ENCODE measurements around the gene MSH5. TPM values are rescaled to one million over a fixed set of nuclear protein-coding genes. Genes with fewer than 3 reads are reported as not detected.

MSH5 gene
- total and polyA plus RNA-seq, 9 of the 15 experiments (the other 6 are each of a cell fraction or from before 2014, with no cell fraction given): 12.5 to 104 (median 46.6) TPM

- TF ChIP-seq ZNF644 (tag; IDR thresholded peaks at IDR 0.05; ENCODE audit: low read depth): 0 out of 2 replicates have a peak, but pooled peaks have one; percentile 17
- TF ChIP-seq ZNF586 (CRISPR knock-in tag; conservative IDR thresholded peaks at IDR 0.05): no peak
- no peak for TF ChIP-seq NR3C1 (CRISPR knock-in tag; IDR thresholded peaks at IDR 0.05)
- TF ChIP-seq SIX5 (IDR thresholded peaks at IDR 0.05; ENCODE audit: borderline replicate concordance in 1 of 2, insufficient read depth in 1 of 2, low read depth in 1 of 2, low read length in 2 of 2): no peak
- TF ChIP-seq FOXA3 (CRISPR knock-in tag; conservative IDR thresholded peaks at IDR 0.05 in 1 of 2, IDR thresholded peaks at IDR 0.05 in 1 of 2): 0 out of 4 replicates have a peak, but pooled peaks of 1 of the 2 experiments have one; percentile 34
- TF ChIP-seq ATF7 (IDR thresholded peaks at IDR 0.05): peak; percentile 89
- peak; percentile 35 for TF ChIP-seq DMBX1 (CRISPR knock-in tag; IDR thresholded peaks at IDR 0.05; ENCODE audit: borderline replicate concordance)
- TF ChIP-seq MTA2 (IDR thresholded peaks at IDR 0.05; ENCODE audit: low read depth): peak; percentile 73; the same call in 1 of the 2 replicates
- peak; percentile 99 for TF ChIP-seq SMARCC2 (IDR thresholded peaks at IDR 0.05; ENCODE audit: low read depth)
- TF ChIP-seq ZNF224 (CRISPR knock-in tag; IDR thresholded peaks at IDR 0.05): 0 out of 2 replicates have a peak, but pooled peaks have one; percentile 18
- TF ChIP-seq CBX3 (IDR thresholded peaks at IDR 0.05; ENCODE audit: borderline replicate concordance in 1 of 2, low read length in 2 of 2): 0 out of 3 replicates have a peak, but pooled peaks of 1 of the 2 experiments have one; percentile 21
- no peak for TF ChIP-seq ZNF280B (CRISPR knock-in tag; IDR thresholded peaks at IDR 0.05)
- TF ChIP-seq ZNF3 (CRISPR knock-in tag; IDR thresholded peaks at IDR 0.05): 0 out of 2 replicates have a peak, but pooled peaks have one; percentile 53
- TF ChIP-seq, protein P1, sequence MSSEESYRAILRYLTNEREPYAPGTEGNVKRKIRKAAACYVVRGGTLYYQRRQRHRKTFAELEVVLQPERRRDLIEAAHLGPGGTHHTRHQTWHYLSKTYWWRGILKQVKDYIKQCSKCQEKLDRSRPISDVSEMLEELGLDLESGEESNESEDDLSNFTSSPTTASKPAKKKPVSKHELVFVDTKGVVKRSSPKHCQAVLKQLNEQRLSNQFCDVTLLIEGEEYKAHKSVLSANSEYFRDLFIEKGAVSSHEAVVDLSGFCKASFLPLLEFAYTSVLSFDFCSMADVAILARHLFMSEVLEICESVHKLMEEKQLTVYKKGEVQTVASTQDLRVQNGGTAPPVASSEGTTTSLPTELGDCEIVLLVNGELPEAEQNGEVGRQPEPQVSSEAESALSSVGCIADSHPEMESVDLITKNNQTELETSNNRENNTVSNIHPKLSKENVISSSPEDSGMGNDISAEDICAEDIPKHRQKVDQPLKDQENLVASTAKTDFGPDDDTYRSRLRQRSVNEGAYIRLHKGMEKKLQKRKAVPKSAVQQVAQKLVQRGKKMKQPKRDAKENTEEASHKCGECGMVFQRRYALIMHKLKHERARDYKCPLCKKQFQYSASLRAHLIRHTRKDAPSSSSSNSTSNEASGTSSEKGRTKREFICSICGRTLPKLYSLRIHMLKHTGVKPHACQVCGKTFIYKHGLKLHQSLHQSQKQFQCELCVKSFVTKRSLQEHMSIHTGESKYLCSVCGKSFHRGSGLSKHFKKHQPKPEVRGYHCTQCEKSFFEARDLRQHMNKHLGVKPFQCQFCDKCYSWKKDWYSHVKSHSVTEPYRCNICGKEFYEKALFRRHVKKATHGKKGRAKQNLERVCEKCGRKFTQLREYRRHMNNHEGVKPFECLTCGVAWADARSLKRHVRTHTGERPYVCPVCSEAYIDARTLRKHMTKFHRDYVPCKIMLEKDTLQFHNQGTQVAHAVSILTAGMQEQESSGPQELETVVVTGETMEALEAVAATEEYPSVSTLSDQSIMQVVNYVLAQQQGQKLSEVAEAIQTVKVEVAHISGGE (CRISPR knock-in tag; IDR thresholded peaks at IDR 0.05): peak in 2 of 3 experiments; percentile 9 to 57; a peak in 2 of 6 replicates
- TF ChIP-seq, protein P2, sequence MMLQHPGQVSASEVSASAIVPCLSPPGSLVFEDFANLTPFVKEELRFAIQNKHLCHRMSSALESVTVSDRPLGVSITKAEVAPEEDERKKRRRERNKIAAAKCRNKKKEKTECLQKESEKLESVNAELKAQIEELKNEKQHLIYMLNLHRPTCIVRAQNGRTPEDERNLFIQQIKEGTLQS (IDR thresholded peaks at IDR 0.05): peak; percentile 99
- TF ChIP-seq, protein P2 (CRISPR knock-in tag; conservative IDR thresholded peaks at IDR 0.05): peak; percentile 95
- TF ChIP-seq CBFB (CRISPR knock-in tag; IDR thresholded peaks at IDR 0.05): no peak
- no peak for TF ChIP-seq STAG1 (CRISPR knock-in tag; IDR thresholded peaks at IDR 0.05; ENCODE audit: borderline replicate concordance)
- no peak; a peak in 2 of 4 replicates for TF ChIP-seq SIN3A (IDR thresholded peaks at IDR 0.05; ENCODE audit: borderline replicate concordance in 2 of 2, control insufficient read depth in 1 of 2, low read depth in 2 of 2, low read length in 2 of 2)
- TF ChIP-seq U2AF2 (optimal IDR thresholded peaks at IDR 0.05; ENCODE audit: low read depth, low read length): no peak
These were observed 49.4 kb upstream of the MSH5 start (continued) for GRCh38 chr6:31690231-31691077.
